Breast epithelium (tissue), 3 donors: ENCODE results near the gene SLC6A3.

ENCODE experiments used
- POLR2A ChIP-seq: fragments of 450-650 bp; IDR thresholded peaks from one replicate; pipeline ENCODE4 v1.6.1; 2016; ENCODE audit warnings: antibody characterized with exemption, mild to moderate bottlenecking, moderate library complexity
- POLR2AphosphoS5 ChIP-seq, 3 donors: sonication (generic); formaldehyde crosslinking; IDR thresholded peaks; one replicate each; pipeline ENCODE4 v1.6.1; 2017; ENCODE audit warnings: antibody characterized with exemption in 3 of 3
- TF ChIP-seq, protein P1 (sequence below), 3 donors: fragments of 450-650 bp; IDR thresholded peaks; one replicate each; pipeline ENCODE4 v1.5.1; 2016 to 2017; ENCODE audit warnings: antibody characterized with exemption in 3 of 3, mild to moderate bottlenecking in 3 of 3, moderate library complexity in 3 of 3

DNA sequence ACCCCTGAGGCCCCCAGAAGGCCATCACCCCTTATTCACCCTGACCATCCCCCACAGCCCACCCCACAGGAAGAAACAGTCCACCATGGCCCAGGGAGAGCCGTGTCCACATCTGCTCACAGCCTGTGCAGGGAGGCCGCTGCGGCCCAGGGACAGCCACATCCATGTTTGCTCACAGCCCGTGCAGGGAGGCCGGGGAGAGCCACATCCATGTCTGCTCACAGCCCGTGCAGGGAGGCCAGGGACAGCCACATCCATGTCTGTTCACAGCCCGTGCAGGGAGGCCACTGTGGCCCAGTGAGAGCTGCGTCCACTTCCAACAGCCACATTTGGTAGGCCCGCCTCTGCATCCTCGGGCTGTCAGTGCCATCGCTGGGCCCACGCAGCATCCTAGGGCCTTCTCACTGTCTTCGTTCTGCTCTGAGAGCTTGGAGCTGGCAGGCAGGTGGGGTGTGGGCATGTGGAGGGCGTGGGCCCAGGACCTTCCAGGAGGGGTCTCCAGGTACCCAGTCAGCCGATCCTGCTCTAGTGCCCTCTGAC lies 40.4 kb upstream of the SLC6A3 start:
- no peak for TF ChIP-seq POLR2A
- TF ChIP-seq, protein P1, sequence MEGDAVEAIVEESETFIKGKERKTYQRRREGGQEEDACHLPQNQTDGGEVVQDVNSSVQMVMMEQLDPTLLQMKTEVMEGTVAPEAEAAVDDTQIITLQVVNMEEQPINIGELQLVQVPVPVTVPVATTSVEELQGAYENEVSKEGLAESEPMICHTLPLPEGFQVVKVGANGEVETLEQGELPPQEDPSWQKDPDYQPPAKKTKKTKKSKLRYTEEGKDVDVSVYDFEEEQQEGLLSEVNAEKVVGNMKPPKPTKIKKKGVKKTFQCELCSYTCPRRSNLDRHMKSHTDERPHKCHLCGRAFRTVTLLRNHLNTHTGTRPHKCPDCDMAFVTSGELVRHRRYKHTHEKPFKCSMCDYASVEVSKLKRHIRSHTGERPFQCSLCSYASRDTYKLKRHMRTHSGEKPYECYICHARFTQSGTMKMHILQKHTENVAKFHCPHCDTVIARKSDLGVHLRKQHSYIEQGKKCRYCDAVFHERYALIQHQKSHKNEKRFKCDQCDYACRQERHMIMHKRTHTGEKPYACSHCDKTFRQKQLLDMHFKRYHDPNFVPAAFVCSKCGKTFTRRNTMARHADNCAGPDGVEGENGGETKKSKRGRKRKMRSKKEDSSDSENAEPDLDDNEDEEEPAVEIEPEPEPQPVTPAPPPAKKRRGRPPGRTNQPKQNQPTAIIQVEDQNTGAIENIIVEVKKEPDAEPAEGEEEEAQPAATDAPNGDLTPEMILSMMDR (IDR thresholded peaks at IDR 0.05), result no peak
- no peak for TF ChIP-seq POLR2AphosphoS5 (IDR thresholded peaks at IDR 0.05)
